Endodermal cell (in vitro differentiated cells): ENCODE measurements around the gene C8B. TPM values are rescaled to one million over a fixed set of nuclear protein-coding genes. Genes with fewer than 3 reads are reported as not detected.
A peak's percentile ranks its signal among the peaks of the same experiment; 100 is the strongest.

ENCODE experiments used
- DNase-seq: peaks from one replicate; pipeline ENCODE4 v3.0.0-alpha.2; 2017
- H3K27ac ChIP-seq: 2 replicates; pipeline ENCODE4 v1.5.1; 2013; ENCODE audit warnings: mild to moderate bottlenecking, low read depth, low read length, moderate library complexity
- H3K27me3 ChIP-seq: 2 replicates; pipeline ENCODE4 v1.6.1; 2013; ENCODE audit warnings: mild to moderate bottlenecking, low read length, moderate library complexity; ENCODE audit not compliant: insufficient read depth, control insufficient read depth, poor library complexity, severe bottlenecking
- H3K36me3 ChIP-seq: 2 replicates; pipeline ENCODE4 v1.7.0; 2013; ENCODE audit warnings: mild to moderate bottlenecking, low read length, moderate library complexity; ENCODE audit not compliant: control insufficient read depth, insufficient read depth
- H3K4me1 ChIP-seq: one replicate; pipeline ENCODE4 v1.7.0; 2013; ENCODE audit warnings: low read length; ENCODE audit not compliant: control insufficient read depth, insufficient read depth
- H3K4me3 ChIP-seq: 2 replicates; pipeline ENCODE4 v1.5.1; 2013; ENCODE audit warnings: mild to moderate bottlenecking, low read length, moderate library complexity
- H3K9ac ChIP-seq: 2 replicates; pipeline ENCODE4 v1.6.1; 2013; ENCODE audit warnings: mild to moderate bottlenecking, low read length, moderate library complexity; ENCODE audit not compliant: poor library complexity, severe bottlenecking; ENCODE audit errors: extremely low read depth
- H3K9me3 ChIP-seq: 2 replicates; pipeline ENCODE4 v1.6.1; 2013; ENCODE audit warnings: mild to moderate bottlenecking, low read length, moderate library complexity; ENCODE audit not compliant: control insufficient read depth
- H3K27ac Mint-ChIP-seq: 2 replicates; pipeline ENCODE4 v1.8.0; 2020; ENCODE audit warnings: mixed read lengths
- H3K27me3 Mint-ChIP-seq: 2 replicates; pipeline ENCODE4 v1.8.0; 2021; ENCODE audit warnings: mild to moderate bottlenecking, mixed read lengths; ENCODE audit not compliant: insufficient read depth
- H3K36me3 Mint-ChIP-seq: 2 replicates; pipeline ENCODE4 v1.8.0; 2020; ENCODE audit warnings: low read depth, mixed read lengths
- H3K4me1 Mint-ChIP-seq: 2 replicates; pipeline ENCODE4 v1.8.0; 2020; ENCODE audit warnings: mixed read lengths
- H3K4me3 Mint-ChIP-seq: 2 replicates; pipeline ENCODE4 v1.8.0; 2020; ENCODE audit warnings: mild to moderate bottlenecking, moderate library complexity, mixed read lengths
- H3K9me3 Mint-ChIP-seq: 2 replicates; pipeline ENCODE4 v1.8.0; 2020; ENCODE audit warnings: mild to moderate bottlenecking, mixed read lengths
- CTCF ChIP-seq: fragments of 200-600 bp; sonication (generic); conservative IDR thresholded peaks from 2 replicates; pipeline ENCODE4 v1.5.0; 2021; ENCODE audit warnings: antibody characterized with exemption, mild to moderate bottlenecking
- WGBS, 2 experiments: methylation state at CpG; one replicate each; pipeline versions ENCODE4 v1.1.5 to v1.1.7; 2013; ENCODE audit warnings: missing lambda C conversion rate in 2 of 2, mixed read lengths in 1 of 2; ENCODE audit not compliant: insufficient coverage in 1 of 2, insufficient read length in 1 of 2; 5-methylcytosine and 5-hydroxymethylcytosine counted together
- total RNA-seq, 2 donors: library from RNA; stranded (reverse); fragmentation: NEBNext Ultra II Directional in 1 of 2; extraction: Animal tissue kit (Norgen Biotek cat#: 25700) in 1 of 2; gene quantifications; 2 replicates in 1 of 2; 3 replicates in 1 of 2; pipeline ENCODE4 v1.2.1, GENCODE V29; 2021

C8B gene
- total RNA-seq, 2 donors from 2014 or later: not detected

GRCh38 chr1:56903778-56904177, 62.0 kb downstream of the C8B start:
- TF ChIP-seq CTCF: no peak
- H3K9me3 Mint-ChIP-seq: no peaks in the 10 kb centered on the region
- WGBS, 2 experiments: 96 to 100% methylated on average over 1 of the region's 1 CpG
- H3K36me3 Mint-ChIP-seq: no peaks in the 10 kb centered on the region
- no peak overlapping the region for H3K27ac Mint-ChIP-seq
- Histone ChIP-seq H3K36me3 (no peaks in the 10 kb centered on the region), H3K9ac (no peak overlapping the region), H3K9me3 (no peaks in the 10 kb centered on the region), H3K4me3 (no peak overlapping the region), H3K27ac (no peak overlapping the region), H3K4me1 (no peaks in the 10 kb centered on the region), H3K27me3 (no peaks in the 10 kb centered on the region)
- H3K4me3 Mint-ChIP-seq: no peak overlapping the region
- peaks cover 18% of the 10 kb centered on the region for H3K4me1 Mint-ChIP-seq
- H3K27me3 Mint-ChIP-seq: peaks cover 14% of the 10 kb centered on the region
- DNase-seq: no peak

- peaks cover 19% of the 10 kb centered on the region for H3K27me3 Mint-ChIP-seq
- H3K27ac ChIP-seq: no peak overlapping the region
- no peaks in the 10 kb centered on the region for H3K9me3 Mint-ChIP-seq
- no peak for TF ChIP-seq CTCF
- no peaks in the 10 kb centered on the region for H3K9me3 ChIP-seq
- peaks cover 18% of the 10 kb centered on the region for H3K4me1 Mint-ChIP-seq
- H3K9ac ChIP-seq: no peak overlapping the region
- 84 to 85% methylated on average over 3 of the region's 3 CpGs for WGBS, 2 experiments
- H3K4me3 ChIP-seq: no peak overlapping the region
- H3K36me3 ChIP-seq: no peaks in the 10 kb centered on the region
- H3K4me1 ChIP-seq: no peaks in the 10 kb centered on the region
- no peak for DNase-seq
- no peaks in the 10 kb centered on the region for H3K27me3 ChIP-seq
- H3K27ac Mint-ChIP-seq: no peak overlapping the region
- H3K36me3 Mint-ChIP-seq: no peaks in the 10 kb centered on the region
- H3K4me3 Mint-ChIP-seq: no peak overlapping the region
These were observed 64.1 kb downstream of the C8B start for GRCh38 chr1:56901716-56902115.

GRCh38 chr1:56898879-56899278, 66.9 kb downstream of the C8B start:
- H3K27me3 Mint-ChIP-seq: peaks cover 18% of the 10 kb centered on the region
- no peaks in the 10 kb centered on the region for H3K9me3 ChIP-seq
- H3K27ac Mint-ChIP-seq: no peak overlapping the region
- 33 to 78% methylated on average over 1 to 2 of the region's 2 CpGs for WGBS, 2 experiments
- H3K4me3 ChIP-seq: no peak overlapping the region
- H3K9ac ChIP-seq: no peak overlapping the region
- H3K4me3 Mint-ChIP-seq: no peak overlapping the region
- DNase-seq: peak; percentile 2
- no peaks in the 10 kb centered on the region for H3K36me3 ChIP-seq
- no peaks in the 10 kb centered on the region for H3K9me3 Mint-ChIP-seq
- H3K4me1 Mint-ChIP-seq: peaks cover 18% of the 10 kb centered on the region
- no peak overlapping the region for H3K27ac ChIP-seq
- H3K36me3 Mint-ChIP-seq: no peaks in the 10 kb centered on the region
- H3K4me1 ChIP-seq: no peaks in the 10 kb centered on the region
- peaks cover 5% of the 10 kb centered on the region for H3K27me3 ChIP-seq
- TF ChIP-seq CTCF: no peak
